RWPE1 (cell line): ENCODE data around the gene CWC27.

Source experiments
- CTCF ChIA-PET: fragments of 350-600 bp; sonication (Branson Sonifier 250); formaldehyde crosslinking; extraction: SDS; loops from one replicate; lab custom pipeline; 2021; lab: Yijun Ruan, JAX
- POLR2A ChIA-PET: fragments of 400-600 bp; formaldehyde crosslinking; extraction: SDS; loops from one replicate; lab custom pipeline; 2020; ENCODE audit warnings: antibody characterized with exemption; ENCODE audit not compliant: low non-redundant PET; lab: Yijun Ruan, JAX
- DNase-seq: peaks from one replicate; pipeline ENCODE4 v3.0.0; 2012; ENCODE audit warnings: low spot score
- H3K27ac ChIP-seq: fragments of 450-650 bp; 2 replicates; pipeline ENCODE4 v1.5.1; 2017
- TF ChIP-seq, protein P1 (sequence below): fragments of 450-650 bp; conservative IDR thresholded peaks from 2 replicates; pipeline ENCODE4 v1.5.1; 2017; ENCODE audit warnings: low read depth, mild to moderate bottlenecking

Gene CWC27

DNA sequence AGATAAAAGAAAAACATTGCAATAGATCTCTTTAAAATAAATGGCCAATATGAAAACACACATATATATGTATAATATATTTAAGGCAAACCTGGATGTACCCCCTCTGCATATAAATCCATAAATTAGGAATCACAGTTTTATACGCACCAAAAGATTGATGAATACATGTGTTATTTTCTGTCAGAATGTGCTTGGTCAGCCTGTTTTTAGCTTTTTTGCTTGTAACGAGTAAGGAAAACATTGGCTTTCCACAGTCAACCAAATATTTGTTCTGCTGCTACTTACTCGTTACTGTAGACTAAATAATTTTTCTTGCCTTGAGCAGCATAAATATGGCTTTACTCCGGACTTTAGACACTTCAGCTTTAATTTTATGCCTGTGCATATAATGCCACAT, 173.7 kb downstream of the CWC27 start:
- ChIA-PET CTCF (interaction anchor here (0.5 to 0.6 kb wide), 3 partner anchors 64 to 241 kb away, joined by 4 to 6 read pairs (median 4); no protein-coding TSS in a partner anchor), POLR2A (no interaction called here)
- no peak overlapping the region for H3K27ac ChIP-seq
- TF ChIP-seq, protein P1, sequence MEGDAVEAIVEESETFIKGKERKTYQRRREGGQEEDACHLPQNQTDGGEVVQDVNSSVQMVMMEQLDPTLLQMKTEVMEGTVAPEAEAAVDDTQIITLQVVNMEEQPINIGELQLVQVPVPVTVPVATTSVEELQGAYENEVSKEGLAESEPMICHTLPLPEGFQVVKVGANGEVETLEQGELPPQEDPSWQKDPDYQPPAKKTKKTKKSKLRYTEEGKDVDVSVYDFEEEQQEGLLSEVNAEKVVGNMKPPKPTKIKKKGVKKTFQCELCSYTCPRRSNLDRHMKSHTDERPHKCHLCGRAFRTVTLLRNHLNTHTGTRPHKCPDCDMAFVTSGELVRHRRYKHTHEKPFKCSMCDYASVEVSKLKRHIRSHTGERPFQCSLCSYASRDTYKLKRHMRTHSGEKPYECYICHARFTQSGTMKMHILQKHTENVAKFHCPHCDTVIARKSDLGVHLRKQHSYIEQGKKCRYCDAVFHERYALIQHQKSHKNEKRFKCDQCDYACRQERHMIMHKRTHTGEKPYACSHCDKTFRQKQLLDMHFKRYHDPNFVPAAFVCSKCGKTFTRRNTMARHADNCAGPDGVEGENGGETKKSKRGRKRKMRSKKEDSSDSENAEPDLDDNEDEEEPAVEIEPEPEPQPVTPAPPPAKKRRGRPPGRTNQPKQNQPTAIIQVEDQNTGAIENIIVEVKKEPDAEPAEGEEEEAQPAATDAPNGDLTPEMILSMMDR: no peak
- DNase-seq: no peak

DNA sequence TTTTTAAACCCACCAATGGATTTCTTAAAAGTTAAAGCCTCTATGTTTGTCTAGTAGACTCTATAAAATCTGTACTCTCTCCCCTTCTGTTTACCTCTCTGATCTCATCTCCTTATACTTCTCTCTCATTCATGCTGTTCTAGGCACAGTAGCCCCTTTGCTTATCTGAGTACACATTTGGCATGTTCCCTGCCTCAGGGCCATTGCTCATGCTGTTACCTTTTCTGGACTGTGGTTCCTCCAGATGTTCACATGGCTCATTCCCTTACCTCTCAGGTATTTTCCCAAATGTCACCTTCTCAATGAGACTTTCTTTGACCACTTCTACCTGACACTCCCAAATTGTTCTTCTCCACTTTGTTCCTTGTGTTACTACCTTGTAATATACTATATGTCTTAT, 176.1 kb downstream of the CWC27 start:
- CTCF ChIA-PET: no interaction called here
- no peak overlapping the region for H3K27ac ChIP-seq
- no peak for DNase-seq
- TF ChIP-seq, protein P1: no peak
- POLR2A ChIA-PET: no interaction called here

DNA sequence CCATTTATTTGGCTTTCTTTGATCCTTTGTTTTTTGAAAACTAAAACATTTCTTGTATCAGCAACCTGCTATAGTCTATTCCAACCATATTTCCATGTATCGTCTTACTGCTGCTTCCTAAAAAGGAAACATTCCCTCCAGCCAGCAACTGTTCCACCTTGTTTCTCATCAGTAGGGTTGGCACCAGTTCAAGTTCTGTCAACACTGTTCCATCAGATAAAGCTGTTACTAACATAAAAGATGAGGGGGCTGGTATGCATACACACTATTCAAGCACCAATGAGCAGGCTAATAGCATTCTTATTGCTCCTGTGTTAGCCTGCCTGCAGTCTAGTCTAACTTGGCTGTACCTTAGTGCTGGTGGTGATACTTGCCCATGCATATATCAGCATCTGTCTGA, 178.3 kb downstream of the CWC27 start:
- TF ChIP-seq, protein P1: no peak
- DNase-seq: no peak
- POLR2A ChIA-PET: no interaction called here
- CTCF ChIA-PET: interaction anchor here (0.6 kb wide), 1 partner anchor 694 kb away, joined by 4 read pairs; no protein-coding TSS in a partner anchor
- no peak overlapping the region for H3K27ac ChIP-seq

DNA sequence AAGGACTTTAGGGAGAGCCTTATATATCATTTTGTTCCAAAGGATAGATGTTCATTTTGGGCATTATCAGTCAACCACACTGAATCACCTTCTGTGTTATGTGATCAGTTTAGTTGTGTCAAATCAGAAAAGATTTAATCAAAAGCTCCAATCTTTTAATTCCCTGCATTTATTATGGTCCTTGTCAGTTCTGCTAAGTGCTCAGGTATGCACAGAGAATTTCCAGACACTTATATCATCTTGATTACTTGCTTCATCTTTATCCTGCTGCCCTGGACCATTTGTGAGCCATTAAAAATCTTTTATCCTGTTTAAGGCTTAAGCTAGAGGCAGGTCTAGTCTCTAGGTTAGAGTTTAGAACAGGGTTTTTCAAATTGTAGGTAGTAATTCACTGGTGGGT, 179.1 kb downstream of the CWC27 start:
- no peak for DNase-seq
- CTCF ChIA-PET: no interaction called here
- H3K27ac ChIP-seq: no peak overlapping the region
- POLR2A ChIA-PET: no interaction called here
- TF ChIP-seq, protein P1: no peak

DNA sequence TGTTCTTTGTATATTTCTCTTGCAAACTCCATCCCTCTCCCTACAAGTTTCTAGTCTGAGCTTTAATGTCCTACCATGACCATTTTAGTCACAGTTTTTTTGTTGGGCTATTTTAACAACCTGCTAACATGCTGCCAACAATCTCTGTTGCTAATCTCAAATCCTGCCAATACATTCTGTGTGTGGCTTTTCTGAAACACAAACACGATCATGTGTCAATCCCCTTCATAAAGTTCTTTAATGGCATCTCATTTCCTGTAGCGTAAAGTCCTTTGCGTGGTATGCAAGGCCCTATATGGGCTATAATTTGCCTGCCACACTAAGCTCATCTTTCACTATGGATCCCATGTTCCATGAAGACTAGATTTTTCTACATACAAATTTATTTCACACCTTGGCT, 180.6 kb downstream of the CWC27 start:
- no peak for DNase-seq
- POLR2A ChIA-PET: no interaction called here
- H3K27ac ChIP-seq: no peak overlapping the region
- TF ChIP-seq, protein P1: no peak
- CTCF ChIA-PET: no interaction called here

DNA sequence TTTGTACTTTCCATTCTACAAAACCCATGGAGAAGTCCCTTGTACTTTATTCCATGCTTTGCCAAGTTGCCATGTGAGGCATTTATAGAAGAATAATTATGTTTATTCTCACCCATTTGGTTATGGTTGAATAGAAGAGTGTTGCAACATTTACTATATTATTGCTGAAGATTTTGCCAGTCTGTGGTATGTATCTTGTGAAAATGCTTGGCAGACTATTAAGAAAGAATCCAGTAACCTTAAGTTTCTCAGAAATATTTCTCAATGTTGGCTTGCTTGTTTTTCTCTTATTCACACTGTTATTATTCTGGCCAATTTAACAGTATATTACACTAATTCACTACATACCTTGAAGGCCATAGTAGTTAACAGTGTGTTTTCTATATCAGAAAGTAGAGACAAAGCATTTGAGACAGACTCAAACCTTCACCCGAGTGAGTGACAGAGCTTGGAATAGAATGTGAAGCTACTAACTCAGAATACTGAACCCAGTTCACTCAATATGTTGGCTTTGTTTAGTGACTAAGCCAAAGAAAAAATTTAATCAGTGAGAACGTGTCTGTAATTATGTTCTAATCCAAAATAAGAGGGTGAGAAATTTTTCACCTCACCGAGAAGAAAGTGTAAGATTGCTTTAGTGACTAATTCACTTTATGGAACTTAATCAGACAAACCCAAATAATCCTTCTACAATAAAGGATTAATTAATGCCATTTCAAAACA, 184.4 kb downstream of the CWC27 start:
- TF ChIP-seq, protein P1: no peak
- CTCF ChIA-PET: interaction anchor here (0.5 to 0.6 kb wide), 3 partner anchors 16 to 505 kb away, joined by 5 to 6 read pairs (median 5); no protein-coding TSS in a partner anchor
- H3K27ac ChIP-seq: no peak overlapping the region
- POLR2A ChIA-PET: no interaction called here
- no peak for DNase-seq
